ENCODE measurements around the gene ASTL.

The ASTL gene

DNA sequence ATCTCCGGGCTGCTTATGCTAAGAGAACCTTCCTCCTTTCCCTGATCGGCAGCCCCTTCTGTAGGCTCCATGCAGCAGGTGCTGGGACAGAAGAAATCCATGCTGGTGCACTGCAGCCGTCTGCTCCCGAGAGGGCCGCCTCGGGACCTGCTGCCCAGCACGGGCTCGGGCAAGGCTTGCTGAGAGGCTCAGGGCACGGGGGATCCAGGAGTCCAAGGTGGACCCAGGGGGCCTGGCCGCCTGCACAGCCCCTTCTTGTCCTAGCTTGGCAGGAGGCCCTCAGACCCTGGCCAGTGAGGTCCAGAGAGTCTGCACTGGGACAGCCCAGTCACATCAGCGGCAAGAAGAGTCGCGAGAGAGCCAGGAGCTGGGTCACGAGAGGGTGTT lies 20.2 kb upstream of the ASTL start:
- DNase-seq = no peak

DNA sequence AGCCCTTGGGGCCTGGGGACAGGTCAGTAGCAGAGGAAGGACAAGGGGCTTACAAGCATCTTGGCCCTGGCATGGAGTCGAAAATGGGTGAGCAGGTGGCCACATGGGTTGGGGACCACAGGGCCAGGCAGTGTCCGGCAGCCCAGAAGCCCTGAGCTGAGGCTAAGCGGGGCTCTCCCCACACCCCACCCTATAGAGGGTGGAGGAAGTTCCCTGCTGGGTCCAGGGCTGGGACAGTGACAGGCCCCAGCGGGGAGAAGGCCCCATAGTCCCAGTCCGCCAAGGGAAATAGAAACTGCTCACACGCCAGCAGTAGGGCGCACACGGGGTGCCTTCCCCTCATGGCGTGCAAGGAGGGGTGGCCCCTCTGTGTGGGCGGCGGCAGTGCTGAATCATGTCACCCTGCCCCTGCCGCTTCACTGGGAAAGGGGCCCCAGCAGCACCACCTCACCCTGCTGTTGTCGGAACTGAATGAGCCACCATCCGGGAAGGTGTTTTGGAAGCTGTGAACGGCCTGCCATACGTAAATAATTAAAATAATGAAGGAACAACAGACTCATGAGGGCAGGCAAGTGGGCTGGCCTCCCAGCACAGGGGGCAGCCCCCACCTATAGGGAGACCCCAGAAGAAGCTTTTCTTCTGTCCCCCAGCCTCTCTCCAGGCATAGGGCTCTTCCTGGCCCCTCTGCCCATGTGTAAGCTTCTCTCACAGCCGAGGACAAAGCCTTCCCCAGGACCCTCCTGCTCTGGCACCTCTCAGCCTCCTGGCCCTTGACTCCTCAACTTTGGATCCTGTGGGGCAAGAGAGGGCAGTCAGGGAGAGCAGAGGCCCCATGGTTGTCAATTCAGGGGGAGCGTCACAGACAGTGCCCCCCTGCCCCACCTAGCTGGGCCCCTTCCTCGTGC lies 19.6 kb upstream of the ASTL start:
- DNase-seq = no peak

DNA sequence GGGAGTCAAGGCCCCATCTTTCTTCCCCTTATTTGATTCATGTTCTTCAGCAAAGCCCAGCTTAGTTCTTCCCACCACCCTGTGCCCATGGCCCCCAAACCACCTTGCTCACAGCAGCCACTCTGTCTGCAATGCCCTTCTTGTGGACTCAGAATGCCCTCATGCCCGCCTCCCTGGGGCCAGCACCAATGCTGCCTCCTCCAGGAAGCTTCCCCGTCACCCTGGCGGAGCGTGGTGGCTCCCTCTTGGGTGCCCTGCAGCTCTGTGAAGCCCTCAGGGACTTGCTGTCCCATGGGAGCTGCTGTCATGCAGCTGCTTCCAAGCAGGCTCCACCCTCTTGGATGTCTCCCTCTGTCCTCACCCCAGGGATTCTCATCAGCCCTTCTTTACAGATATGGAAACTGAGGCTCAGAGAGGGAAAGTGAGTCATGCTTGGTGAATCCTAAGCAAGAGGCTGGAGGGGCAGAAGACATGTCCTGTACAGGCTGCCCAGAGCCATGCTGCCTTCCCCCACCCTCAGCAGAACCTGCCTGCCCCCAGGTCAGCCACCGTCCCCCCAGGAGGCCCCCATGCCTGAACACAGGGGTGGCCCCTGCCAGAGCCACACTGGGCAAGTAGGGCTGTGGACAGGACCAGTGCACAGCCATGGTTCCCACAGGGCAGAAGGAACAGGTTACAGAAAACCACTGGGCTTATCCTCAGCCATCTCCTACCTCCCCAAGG lies 18.8 kb upstream of the ASTL start:
- no peak for DNase-seq

DNA sequence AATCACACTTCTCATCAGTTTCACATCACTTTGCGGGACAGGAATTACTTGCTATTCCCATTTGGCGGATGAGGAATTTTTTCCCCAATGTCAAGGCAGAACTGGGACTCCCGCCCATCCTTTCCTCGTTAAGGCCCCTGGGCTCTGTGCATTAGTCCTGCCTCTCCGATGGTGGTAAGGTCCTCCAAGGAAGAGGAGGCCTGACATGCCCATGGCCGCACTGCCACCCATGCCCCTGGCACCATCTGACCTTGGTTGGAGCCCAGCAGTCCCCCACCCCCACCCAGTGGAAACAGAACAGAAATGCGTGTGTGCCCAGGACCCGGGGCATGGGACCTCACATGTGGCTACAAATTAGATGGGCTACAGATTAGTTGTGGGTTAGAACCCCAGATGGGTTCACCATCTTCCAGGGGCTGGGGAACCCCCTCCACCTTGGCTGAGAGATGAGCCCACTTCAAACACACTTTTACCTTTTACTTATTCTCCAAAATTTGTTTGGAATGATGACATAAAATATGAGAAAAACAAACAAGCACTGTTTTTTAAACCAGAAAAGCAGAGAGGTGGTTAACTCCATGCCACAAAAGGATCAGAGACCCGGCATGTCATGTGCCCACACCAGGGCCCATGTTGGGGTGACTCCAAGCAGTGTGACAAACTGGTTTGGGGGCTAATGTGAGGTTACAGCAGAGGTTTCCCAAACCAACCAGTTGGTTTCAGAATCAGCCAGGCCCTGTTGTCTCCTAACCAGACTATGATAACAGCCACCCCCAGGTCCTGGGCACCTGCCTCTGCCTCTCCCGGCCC lies 17.9 kb upstream of the ASTL start:
- no peak for DNase-seq

DNA sequence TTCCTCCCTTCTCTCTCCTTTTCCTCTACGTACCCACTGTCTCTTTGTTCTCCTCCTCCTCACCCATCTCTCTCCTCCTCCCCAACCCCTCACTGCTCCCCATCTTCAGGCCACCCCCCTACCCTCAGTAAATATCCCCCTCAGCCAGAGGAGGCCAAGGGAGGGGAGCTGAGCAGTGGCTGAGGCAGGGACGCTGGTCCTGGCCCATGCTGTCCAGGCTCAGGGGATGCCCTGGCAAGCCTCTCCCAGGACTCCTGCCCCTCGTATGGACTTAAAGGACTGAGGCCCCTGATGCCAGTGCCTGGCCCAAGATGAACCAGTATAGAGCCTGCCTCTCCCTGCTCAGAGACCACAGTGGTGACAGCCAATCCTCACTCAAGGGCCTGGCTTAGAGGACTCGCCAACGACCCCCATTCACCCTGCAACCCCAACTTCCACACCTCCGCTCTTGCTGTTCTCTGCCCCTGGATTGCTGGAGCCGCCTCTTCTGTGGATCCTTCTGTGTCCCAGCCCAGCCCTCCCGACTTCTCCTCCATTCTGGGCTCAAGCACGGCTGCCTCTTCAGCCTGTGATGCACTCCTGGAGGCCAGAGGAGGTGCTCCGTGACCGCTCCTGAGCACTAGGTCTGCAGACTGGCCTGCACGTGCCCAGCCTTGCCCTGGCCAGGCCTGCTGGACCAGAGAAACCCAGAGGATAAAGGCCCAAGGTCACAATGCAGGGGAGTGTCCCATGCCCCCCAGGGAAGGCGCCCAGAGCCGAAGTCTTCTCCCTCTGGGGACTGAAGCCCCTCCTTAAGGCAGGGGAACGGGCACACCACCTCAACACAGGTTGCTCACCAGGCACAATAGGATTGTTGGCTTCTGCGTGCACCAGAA lies 16.4 kb upstream of the ASTL start:
- DNase-seq = no peak

DNA sequence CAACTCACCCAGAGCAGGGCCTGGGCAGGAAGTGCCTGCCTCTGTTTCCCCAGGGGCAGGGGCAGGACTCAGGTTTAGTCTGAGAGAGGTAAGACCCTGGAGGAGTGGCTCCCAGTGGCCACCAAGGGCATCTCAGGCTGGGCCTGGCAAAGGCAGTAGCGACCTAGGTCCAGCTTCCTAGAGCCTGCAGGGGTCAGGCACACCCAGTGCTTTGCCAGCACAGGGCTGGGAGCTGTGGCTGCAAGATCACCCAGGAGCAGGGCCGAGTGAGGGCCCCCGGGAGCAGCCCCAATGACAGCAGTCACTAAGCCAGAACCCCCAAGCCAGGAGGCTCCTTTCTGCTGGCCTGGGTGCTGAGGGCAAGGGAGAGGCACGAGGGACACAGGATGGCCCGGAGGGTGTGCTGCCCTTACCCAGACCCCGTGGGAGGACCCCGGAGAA lies 15.7 kb upstream of the ASTL start:
- no peak for DNase-seq

DNA sequence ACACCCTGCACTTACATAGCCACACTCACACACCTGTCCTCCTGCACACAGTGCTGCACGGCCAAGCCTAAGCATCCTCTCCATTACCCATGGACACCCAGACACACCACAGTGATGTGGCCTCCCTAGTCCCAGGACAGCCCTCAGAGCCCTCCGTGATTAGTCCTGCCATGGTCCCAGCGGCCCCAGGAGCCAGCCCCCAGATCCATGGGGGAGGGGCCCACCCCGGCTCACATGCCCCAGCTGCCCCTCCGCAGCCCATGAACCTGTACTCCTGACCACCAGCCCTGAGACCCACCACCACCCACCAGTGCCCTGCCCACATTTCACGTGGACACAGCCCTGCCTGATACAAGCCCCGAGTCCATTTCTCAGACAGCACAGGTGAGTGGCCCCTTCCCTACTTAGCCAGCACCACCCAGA lies 15.0 kb upstream of the ASTL start:
- no peak for DNase-seq

DNA sequence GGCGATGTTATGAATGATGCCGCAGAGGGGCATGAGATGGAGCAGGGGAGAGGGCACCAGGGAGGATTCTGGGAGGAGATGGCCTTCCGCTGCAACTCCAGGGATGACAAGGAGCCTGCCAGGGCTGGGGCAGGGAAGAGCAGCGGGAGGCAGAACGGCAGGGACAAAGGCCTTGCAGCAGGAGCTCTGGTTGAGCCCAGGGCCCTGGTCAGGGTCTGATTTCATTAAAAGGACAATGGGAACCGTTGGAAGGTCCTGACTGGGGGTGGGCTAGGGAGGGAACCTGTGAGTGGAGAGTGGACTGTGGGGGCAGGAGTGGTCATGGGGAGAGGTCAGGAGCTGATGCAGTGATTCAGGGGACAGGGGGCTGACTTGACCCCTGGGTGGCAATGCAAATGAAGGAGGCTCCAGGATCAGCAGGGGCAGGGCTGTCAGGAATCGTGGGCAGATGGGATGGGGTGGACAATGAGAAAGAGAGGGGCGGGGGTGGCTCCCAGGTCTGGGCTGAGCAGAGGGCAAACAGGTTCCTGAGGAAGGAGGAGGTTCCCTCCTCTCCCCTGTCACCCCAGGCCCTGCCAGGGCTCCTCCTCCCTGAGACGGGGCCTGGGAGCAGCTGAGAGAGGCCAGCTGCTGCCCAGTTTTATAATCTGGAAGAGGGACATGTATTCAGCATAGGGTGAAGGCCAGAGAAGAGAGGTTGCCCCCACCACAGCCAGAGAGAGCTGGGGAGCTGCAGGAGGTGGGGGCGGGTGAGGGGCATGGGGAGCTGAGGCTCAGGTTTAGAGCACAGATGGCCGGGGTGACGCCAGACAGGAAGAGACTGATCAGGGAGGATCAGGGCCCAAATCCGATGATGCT lies 14.2 kb upstream of the ASTL start:
- no peak for DNase-seq

DNA sequence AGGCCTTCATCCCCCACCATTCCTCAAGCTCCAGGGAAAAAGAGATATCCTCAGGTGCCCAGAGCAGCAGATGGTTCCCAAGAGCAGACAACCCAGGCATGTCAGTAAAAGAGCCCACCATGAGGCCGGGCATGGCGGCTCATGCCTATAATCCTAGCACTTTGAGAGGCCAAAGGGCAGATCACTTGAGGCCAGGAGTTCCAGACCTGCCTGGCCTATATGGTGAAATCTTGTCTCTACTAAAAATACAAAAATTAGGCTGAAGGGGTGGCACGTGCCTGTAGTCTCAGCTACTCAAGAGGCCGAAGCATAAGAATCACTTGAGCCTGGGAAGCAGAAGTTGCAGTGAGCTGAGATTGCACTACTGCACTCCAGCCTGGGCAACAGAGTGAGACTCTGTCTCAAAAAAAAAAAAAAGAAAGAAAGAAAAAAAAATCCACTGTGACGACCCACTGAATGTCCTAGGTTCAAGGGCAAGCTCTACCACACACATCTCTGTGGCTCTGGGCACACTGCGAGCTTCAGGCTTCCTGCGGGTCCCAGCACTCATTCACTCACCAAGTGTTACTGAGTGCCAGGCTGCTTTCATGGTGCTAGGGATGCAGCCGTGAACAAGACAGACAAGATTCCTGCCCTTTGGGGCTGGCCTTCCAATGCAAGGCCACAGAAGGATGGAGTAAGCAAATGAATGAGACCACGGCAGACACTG lies 13.4 kb upstream of the ASTL start:
- DNase-seq = no peak

DNA sequence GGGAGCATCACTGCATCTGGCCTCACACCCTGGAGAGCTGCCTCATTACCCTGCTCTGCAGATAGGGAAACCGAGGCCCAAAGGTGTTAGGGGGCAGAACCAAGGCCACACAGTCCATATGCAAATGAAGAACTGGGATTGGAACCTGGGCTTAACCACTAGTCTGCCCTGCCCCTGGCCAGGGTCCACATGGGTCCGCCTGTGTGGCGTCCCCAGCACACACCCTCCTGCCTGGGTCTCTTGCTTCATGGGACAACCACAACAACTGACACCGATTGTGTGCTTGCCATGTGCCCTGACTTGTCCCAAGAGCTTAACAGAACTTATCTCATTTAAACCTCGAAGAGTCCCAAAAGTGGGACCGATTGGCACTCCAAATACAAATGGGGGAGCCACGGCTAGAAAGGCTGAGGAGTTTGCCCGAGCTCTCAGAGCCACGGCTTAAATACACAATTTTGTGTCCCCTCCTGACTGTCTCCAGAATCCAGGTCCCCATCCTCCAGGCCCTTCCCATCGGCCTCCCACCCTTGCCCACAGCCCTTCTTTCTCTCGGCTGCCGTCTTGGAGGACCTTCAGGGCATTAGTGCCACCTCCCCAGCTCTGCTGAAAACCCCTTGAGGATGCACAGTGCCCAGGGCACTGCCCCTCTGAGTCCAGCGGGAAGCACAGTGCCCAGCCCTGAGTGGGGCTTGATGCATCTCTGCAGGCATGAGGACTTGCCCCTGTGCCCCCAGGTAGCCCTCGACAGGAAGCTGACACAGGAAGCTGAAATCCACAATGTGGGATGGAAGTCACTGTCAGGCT lies 12.7 kb upstream of the ASTL start:
- no peak for DNase-seq

DNA sequence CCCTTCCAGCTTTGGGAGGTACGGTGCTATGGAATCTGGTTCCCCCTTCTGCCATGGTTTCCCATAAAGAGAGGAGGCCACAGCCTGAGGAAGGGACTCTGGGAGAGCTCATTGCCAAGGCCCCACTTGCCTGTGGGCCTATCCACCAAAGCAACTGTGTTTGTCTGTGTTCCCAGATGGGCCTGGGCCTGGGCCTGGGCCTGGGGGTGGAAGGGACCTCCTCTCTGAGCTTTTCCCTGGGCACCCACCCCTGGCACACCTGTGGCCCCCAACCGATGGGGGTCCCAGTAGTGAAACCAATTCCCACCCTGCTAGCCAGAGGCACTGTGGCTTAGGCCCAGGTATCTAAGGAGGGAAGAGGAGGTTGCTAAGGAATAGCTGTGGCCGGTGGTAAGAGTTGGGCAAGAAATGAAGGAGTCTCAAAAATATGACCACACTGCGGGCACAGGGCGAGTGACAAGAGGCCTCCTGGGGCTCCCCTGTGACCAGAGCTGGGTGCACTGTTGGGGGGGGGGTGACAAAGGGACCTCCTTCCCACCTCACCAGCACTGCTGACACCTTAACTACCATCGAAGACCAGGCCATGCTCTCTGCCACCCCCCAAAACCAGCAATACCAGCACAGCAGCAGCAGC lies 11.8 kb upstream of the ASTL start:
- DNase-seq = no peak

DNA sequence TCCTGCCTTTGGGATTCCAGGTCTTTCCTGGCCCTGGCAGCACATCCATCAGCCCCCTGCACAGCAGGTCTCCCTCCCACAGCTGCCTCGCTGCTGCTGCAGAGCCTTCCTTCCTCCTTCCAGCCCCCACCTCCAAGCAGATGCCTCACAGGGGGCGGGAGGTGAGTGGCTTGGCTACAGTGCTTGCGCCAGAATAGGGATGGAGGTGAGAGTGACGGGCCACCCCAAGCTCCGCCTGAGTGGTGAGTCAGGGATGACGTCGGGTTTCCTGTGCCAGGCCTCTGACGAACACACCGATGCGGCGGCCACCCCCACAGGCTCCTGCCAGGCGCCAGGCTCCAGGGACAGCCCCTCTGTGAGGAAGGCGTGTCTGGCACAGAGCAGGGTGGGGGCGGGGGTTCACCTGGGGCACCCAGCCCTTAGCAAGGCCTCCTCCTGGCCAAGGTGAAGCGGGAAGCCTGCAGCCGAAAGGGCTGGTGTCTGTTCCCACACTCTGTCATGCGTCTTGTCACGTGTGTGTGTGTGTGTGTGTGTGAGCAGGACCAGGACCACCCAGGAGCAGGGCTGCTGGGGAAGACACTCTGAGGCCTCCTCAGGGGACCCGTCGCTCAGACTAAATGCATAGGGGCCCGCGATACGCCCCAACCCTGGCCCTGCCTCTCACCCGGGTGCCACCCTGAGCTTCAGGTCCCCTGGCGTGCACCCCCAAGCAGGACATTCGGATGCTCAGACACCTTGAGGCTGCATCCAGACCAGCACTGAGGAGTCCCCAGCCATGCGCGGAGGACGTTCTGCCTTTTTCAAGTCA lies 10.3 kb upstream of the ASTL start:
- DNase-seq = peak; percentile 87

DNA sequence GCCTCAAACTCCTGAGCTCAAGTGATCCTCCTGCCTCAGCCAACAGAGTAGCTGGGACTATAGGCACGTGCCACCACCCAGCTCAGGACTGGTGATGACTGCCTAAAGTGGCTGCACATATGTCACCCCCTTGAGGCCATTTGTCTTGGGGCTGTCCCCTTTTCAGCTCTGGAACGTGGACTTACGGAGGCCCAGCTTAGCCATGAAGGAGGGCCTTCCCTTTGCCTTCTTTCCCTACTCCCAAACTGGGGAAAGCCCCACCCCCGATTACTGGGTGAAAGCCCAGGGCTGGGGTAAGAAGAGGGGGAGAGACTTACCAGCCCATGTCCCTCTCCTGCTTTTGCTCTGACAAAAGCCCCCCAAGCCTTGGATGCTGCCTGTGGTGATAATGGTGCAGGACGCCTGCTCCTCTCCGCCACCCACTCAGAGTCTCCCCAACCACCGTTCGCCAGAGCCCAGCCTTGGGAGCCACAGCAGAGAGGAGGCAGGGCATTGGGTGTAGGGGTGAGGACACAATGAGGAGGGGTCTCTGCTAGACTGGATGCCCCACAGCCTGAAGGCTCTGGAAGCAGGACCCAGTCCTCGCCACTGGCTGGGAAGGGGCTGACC lies 9.4 kb upstream of the ASTL start:
- DNase-seq = no peak

DNA sequence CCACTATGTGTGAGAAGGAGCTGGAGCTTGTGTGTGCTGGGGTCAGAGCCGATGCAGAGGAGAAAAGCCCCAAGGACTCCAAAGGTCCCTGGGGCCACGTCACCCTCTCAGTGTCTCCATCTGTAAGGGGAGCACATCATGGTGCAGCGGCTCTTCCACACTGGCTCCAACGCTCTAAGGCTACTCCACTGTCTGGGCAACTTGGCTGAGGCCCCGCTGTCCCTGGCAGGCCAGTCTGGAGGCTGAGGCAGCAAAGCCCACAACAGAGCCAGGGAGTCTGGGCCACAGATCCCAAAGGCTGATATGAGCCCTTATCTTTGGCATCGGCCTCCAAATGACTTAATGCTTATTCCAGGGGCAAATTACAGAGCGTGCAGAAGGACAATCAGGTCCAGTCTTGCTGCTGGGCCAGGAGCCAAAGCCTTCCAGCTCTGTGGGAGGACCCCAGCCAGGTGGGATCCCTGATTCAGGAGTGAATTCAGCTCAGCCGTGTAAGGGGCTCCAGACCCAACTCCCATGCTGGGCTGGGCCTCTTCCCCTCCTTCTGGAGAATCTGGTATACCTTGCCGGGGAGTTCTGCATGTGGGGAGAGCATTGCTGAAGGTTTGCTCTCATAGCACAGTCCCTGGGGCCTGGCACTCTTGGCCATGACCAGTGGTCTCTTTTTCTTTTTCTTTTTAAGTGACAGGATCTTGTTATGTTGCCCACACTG lies 8.7 kb upstream of the ASTL start:
- DNase-seq = no peak

DNA sequence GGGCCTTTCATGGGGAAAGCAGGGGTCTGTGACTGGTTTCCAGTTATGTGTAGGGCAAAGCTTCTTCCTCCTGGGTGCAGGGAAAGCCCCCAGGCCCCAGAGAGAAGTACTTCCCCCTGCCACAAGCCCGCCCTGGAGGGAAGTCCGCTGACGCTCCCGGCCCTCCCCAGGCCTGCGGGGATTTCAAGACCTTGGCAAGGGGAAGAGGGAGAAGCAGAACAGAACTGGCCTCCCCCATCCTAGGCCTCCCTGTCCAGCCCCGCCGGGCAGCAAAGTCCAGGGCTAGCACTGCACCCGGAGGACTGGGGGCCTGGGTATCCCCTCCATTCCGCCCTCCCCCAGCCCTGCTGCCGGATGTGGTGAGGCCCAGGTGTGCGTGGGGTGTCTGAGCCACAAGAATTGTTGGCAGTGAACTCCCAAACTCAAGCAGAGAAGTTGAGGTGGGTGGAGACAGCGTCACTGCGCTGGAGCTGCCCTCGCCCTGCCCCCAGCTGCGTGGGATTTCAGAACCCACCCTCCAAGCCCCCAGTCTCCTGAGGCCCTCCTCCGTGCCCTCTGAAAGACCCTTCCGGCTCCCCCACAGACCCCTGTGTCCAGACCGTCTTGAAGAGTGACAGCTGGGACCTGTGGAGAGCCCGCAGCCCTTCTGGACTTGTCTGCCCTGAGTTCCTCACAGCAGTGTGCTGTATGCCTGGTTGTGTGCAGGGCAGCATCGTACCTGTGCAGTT lies 8.0 kb upstream of the ASTL start:
- peak; percentile 29 for DNase-seq

DNA sequence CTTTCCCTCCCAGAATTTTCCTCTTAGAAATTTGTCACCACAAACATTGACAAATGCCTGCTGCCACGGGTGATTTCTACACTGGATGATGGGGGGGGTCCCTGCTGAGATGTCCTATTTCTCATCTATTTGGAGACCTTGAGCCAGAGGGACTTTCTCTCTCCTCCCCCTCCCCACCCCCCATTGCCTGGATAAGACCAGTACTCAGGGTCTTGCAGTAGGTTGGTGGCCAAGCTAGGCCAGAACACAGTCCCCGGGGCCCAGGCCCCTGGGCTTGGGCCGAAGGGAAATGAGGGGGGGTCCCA lies 7.5 kb upstream of the ASTL start:
- no peak for DNase-seq
